SU-DHL-6 (cell line): ENCODE measurements around the gene TXLNG.

Source experiments
- H2AFZ ChIP-seq: fragments of 200-600 bp; sonication (generic); 2 replicates; pipeline ENCODE4 v1.6.1; 2014; ENCODE audit warnings: low read depth, mild to moderate bottlenecking, moderate library complexity, mixed read lengths, antibody characterized with exemption, low read length; ENCODE audit not compliant: severe bottlenecking
- H3F3A ChIP-seq: fragments of 200-600 bp; shearing (Covaris generic); 2 replicates; pipeline ENCODE4 v1.6.0; 2016; ENCODE audit warnings: antibody characterized with exemption, mild to moderate bottlenecking; ENCODE audit not compliant: insufficient read depth
- H3K27ac ChIP-seq: fragments of 200-600 bp; sonication (generic); 2 replicates; pipeline ENCODE4 v1.5.1; 2016; ENCODE audit warnings: low read depth, mild to moderate bottlenecking, low read length, moderate library complexity, mixed read lengths
- H3K27me3 ChIP-seq: fragments of 200-600 bp; sonication (generic), shearing (Covaris generic); 2 replicates; pipeline ENCODE4 v1.6.0; 2014; ENCODE audit warnings: mild to moderate bottlenecking, low read length
- H3K36me3 ChIP-seq: fragments of 200-600 bp; sonication (generic); 2 replicates; pipeline ENCODE4 v1.6.1; 2014; ENCODE audit warnings: mild to moderate bottlenecking, low read length, mixed read lengths
- H3K4me2 ChIP-seq: fragments of 300-600, 200-600 bp; shearing (Covaris generic), sonication (generic); 2 replicates; pipeline ENCODE4 v1.6.0; 2014; ENCODE audit warnings: low read length, low read depth, mild to moderate bottlenecking; ENCODE audit not compliant: poor library complexity, severe bottlenecking
- H3K4me3 ChIP-seq: fragments of 200-600 bp; sonication (generic); 2 replicates; pipeline ENCODE4 v1.5.1; 2014; ENCODE audit warnings: antibody characterized with exemption, low read length, mild to moderate bottlenecking, mixed read lengths; ENCODE audit not compliant: insufficient read depth, poor library complexity, severe bottlenecking
- H3K79me2 ChIP-seq: fragments of 200-600 bp; sonication (generic); 2 replicates; pipeline ENCODE4 v1.6.1; 2014; ENCODE audit warnings: mild to moderate bottlenecking, low read length, moderate library complexity; ENCODE audit not compliant: insufficient read depth
- H3K9ac ChIP-seq: fragments of 200-600 bp; sonication (generic); 2 replicates; pipeline ENCODE4 v1.7.0; 2014; ENCODE audit warnings: mild to moderate bottlenecking, low read length
- H3K9me2 ChIP-seq: fragments of 200-600 bp; sonication (generic); replicated peaks from 2 replicates; pipeline ENCODE4 v1.6.1; 2014; ENCODE audit warnings: low read length; ENCODE audit not compliant: insufficient read depth
- H3K9me3 ChIP-seq: fragments of 200-600 bp; sonication (generic); 2 replicates; pipeline ENCODE4 v1.6.1; 2014; ENCODE audit warnings: low read length, mixed read lengths; ENCODE audit not compliant: insufficient read depth
- H4K20me1 ChIP-seq: fragments of 200-600 bp; sonication (generic); 2 replicates; pipeline ENCODE4 v1.6.1; 2014; ENCODE audit warnings: low read depth, mild to moderate bottlenecking, antibody characterized with exemption, low read length, moderate library complexity, mixed read lengths
- EZH2phosphoT487 ChIP-seq: fragments of 200-600 bp; sonication (generic), shearing (Covaris generic); conservative IDR thresholded peaks from 2 replicates; pipeline ENCODE4 v1.6.1; 2018; ENCODE audit warnings: mild to moderate bottlenecking, antibody characterized with exemption, low read length, moderate library complexity, mixed read lengths
- TF ChIP-seq, protein P1 (sequence below): fragments of 200-600 bp; sonication (generic); IDR thresholded peaks from one replicate; pipeline ENCODE4 v1.5.1; 2017; ENCODE audit warnings: antibody characterized with exemption, mild to moderate bottlenecking, low read length, moderate library complexity; ENCODE audit not compliant: insufficient read depth, poor library complexity, severe bottlenecking

The TXLNG gene

DNA sequence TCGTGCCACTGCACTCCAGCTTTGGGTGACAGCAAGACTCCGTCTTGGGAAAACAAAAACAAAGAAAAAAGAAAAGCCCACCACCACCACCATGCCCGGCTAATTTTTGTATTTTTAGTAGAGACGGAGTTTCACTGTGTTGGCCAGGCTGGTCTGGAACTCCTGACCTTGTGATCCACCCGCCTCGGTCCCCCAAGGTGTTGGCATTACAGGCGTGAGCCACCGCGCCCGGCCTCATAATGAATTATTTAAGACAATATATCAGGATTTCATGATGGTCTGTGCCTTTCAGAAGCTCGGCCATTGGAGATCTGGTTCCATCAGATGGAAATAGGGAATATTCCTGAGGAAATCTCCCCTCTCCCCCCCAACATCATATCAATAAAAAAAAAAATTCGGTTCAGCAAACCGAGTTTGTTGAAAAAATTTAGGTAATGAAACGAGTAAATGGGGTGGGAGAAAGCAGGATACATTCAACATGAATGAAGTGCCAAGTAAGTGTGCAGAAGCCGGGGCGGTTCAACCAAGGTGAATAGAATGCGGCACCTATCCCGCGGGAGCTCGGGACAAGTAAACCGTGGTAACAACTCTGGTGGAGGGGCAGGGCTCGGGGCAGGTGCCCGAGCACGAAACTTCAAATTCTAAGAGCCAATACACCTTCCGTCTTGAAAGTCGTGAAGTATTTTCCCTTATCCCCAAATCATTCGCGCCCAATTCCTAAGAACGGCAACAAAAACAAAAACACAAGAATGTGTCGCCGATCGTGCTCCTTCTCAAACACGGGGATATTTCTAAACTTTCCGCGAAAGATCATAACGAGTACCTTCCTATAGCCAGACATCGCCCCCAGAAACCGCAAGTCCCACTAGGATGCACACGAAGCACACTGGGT, 773 bp upstream of the TXLNG start:
- Histone ChIP-seq H3K9ac (peak overlapping the region; percentile 51), H3K79me2 (peaks cover 38% of the 10 kb centered on the region), H3F3A (no peaks in the 10 kb centered on the region), H3K27ac (no peak overlapping the region), H3K9me2 (no peaks in the 10 kb centered on the region), H3K27me3 (no peaks in the 10 kb centered on the region), H2AFZ (peak overlapping the region; percentile 62), H3K4me2 (peak overlapping the region; percentile 57), H3K36me3 (no peaks in the 10 kb centered on the region), H4K20me1 (no peaks in the 10 kb centered on the region), H3K4me3 (peak overlapping the region; percentile 82), H3K9me3 (no peaks in the 10 kb centered on the region)
- no peak for TF ChIP-seq EZH2phosphoT487
- TF ChIP-seq, protein P1, sequence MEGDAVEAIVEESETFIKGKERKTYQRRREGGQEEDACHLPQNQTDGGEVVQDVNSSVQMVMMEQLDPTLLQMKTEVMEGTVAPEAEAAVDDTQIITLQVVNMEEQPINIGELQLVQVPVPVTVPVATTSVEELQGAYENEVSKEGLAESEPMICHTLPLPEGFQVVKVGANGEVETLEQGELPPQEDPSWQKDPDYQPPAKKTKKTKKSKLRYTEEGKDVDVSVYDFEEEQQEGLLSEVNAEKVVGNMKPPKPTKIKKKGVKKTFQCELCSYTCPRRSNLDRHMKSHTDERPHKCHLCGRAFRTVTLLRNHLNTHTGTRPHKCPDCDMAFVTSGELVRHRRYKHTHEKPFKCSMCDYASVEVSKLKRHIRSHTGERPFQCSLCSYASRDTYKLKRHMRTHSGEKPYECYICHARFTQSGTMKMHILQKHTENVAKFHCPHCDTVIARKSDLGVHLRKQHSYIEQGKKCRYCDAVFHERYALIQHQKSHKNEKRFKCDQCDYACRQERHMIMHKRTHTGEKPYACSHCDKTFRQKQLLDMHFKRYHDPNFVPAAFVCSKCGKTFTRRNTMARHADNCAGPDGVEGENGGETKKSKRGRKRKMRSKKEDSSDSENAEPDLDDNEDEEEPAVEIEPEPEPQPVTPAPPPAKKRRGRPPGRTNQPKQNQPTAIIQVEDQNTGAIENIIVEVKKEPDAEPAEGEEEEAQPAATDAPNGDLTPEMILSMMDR, result no peak

DNA sequence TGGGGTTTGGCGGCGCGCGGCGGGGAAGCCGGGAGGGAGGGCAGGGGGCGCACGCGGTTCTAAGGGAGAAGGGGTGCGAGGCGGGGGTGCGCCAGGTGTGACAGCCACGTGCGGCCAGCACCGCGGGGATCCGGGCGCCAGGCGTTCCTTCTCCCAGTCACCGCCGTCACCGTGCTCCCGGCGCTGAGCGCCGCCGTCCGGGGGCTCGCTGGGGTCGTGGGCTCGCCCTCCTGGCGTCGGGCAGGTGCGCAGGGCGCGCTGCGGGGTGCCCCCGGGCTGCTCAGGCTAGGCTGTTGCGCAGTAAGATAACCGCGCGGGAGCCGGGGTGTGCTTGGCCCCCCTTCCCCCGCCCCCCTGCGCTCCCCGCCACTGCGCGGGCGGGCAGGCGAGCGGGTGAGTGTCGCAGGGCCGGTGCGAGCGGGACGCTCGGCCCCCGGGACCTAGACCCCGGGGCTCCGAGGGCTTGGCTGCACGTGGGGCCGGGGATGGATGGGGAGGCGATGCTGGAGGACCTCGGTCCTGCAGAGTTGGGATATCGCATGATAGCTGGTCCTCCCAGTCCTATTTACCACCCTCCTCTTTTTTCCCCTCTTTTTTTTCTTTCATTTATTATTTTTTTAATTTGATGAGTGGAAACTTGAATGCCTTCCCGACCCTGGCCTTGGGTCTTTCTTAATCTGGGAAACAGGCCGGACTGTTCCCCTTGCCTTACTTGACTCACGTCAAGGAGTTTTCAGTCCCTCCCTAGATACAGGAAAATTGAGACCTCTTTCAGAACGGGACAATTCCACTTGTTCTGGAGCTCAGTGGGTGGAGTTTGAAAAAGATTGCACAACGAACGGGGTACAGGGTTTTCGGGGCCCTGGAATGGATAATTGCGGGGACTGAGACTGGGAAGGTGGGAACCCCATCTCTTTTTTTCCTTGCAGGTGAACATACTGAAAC, 797 bp downstream of the TXLNG start:
- no peak overlapping the region for H2AFZ ChIP-seq
- H3K79me2 ChIP-seq, result peaks cover 53% of the 10 kb centered on the region
- peak overlapping the region; percentile 69 for H3K9ac ChIP-seq
- peak overlapping the region; percentile 92 for H3K4me2 ChIP-seq
- peaks cover 3% of the 10 kb centered on the region; the same call in 1 of the 2 replicates for H3K36me3 ChIP-seq
- no peaks in the 10 kb centered on the region for H3K27me3 ChIP-seq
- no peak for TF ChIP-seq EZH2phosphoT487
- TF ChIP-seq, protein P1, result no peak
- H3K9me3 ChIP-seq, result no peaks in the 10 kb centered on the region
- peak overlapping the region; percentile 75 for H3K4me3 ChIP-seq
- no peaks in the 10 kb centered on the region for H3F3A ChIP-seq
- H4K20me1 ChIP-seq, result no peaks in the 10 kb centered on the region
- H3K27ac ChIP-seq, result peak overlapping the region; percentile 48
- no peaks in the 10 kb centered on the region for H3K9me2 ChIP-seq

DNA sequence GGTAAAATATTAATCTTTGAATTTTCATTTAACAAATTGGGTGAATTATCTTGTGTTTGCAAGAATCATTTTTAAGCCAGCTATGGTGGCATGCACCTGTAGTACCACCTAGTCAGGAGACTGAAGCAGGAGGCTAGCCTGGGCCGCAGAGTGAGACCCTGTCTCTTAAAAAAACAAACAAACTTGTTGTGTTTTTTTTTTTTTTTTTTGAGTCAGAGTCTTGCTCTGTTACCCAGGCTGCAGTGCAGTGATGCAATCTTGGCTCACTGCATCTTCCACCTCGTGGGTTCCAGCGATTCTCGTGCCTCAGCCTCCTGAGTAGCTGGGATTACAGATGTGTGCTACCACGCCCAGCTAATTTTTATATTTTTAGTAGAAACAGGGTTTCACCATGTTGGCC, 2.2 kb downstream of the TXLNG start:
- H3K9me3 ChIP-seq, result no peaks in the 10 kb centered on the region
- peak overlapping the region; percentile 92 for H3K4me2 ChIP-seq
- no peaks in the 10 kb centered on the region for H3K27me3 ChIP-seq
- no peak overlapping the region for H3K27ac ChIP-seq
- no peak overlapping the region for H3K4me3 ChIP-seq
- H3K9ac ChIP-seq, result no peak overlapping the region; the same call in 1 of the 2 replicates
- H3F3A ChIP-seq, result no peaks in the 10 kb centered on the region
- no peak overlapping the region for H2AFZ ChIP-seq
- no peak for TF ChIP-seq EZH2phosphoT487
- TF ChIP-seq, protein P1, result no peak
- H3K79me2 ChIP-seq, result peaks cover 63% of the 10 kb centered on the region
- H3K36me3 ChIP-seq, result peaks cover 7% of the 10 kb centered on the region; the same call in 1 of the 2 replicates
- no peaks in the 10 kb centered on the region for H4K20me1 ChIP-seq
- H3K9me2 ChIP-seq, result no peaks in the 10 kb centered on the region
